Endodermal cell (in vitro differentiated cells): ENCODE data around the gene PRIM2. TPM values are rescaled to one million over a fixed set of nuclear protein-coding genes. Genes with fewer than 3 reads are reported as not detected.
"Not testable (repeated sequence)": the region's sequence is repeated elsewhere in the genome, so short reads cannot be mapped to it uniquely, and the experiment has no call there.

Experiments
- DNase-seq: peaks from one replicate; pipeline ENCODE4 v3.0.0-alpha.2; 2017
- H3K27ac ChIP-seq: 2 replicates; pipeline ENCODE4 v1.5.1; 2013; ENCODE audit warnings: mild to moderate bottlenecking, low read depth, low read length, moderate library complexity
- H3K27me3 ChIP-seq: 2 replicates; pipeline ENCODE4 v1.6.1; 2013; ENCODE audit warnings: mild to moderate bottlenecking, low read length, moderate library complexity; ENCODE audit not compliant: insufficient read depth, control insufficient read depth, poor library complexity, severe bottlenecking
- H3K36me3 ChIP-seq: 2 replicates; pipeline ENCODE4 v1.7.0; 2013; ENCODE audit warnings: mild to moderate bottlenecking, low read length, moderate library complexity; ENCODE audit not compliant: control insufficient read depth, insufficient read depth
- H3K4me1 ChIP-seq: one replicate; pipeline ENCODE4 v1.7.0; 2013; ENCODE audit warnings: low read length; ENCODE audit not compliant: control insufficient read depth, insufficient read depth
- H3K4me3 ChIP-seq: 2 replicates; pipeline ENCODE4 v1.5.1; 2013; ENCODE audit warnings: mild to moderate bottlenecking, low read length, moderate library complexity
- H3K9ac ChIP-seq: 2 replicates; pipeline ENCODE4 v1.6.1; 2013; ENCODE audit warnings: mild to moderate bottlenecking, low read length, moderate library complexity; ENCODE audit not compliant: poor library complexity, severe bottlenecking; ENCODE audit errors: extremely low read depth
- H3K9me3 ChIP-seq: 2 replicates; pipeline ENCODE4 v1.6.1; 2013; ENCODE audit warnings: mild to moderate bottlenecking, low read length, moderate library complexity; ENCODE audit not compliant: control insufficient read depth
- H3K27ac Mint-ChIP-seq: 2 replicates; pipeline ENCODE4 v1.8.0; 2020; ENCODE audit warnings: mixed read lengths
- H3K27me3 Mint-ChIP-seq: 2 replicates; pipeline ENCODE4 v1.8.0; 2021; ENCODE audit warnings: mild to moderate bottlenecking, mixed read lengths; ENCODE audit not compliant: insufficient read depth
- H3K36me3 Mint-ChIP-seq: 2 replicates; pipeline ENCODE4 v1.8.0; 2020; ENCODE audit warnings: low read depth, mixed read lengths
- H3K4me1 Mint-ChIP-seq: 2 replicates; pipeline ENCODE4 v1.8.0; 2020; ENCODE audit warnings: mixed read lengths
- H3K4me3 Mint-ChIP-seq: 2 replicates; pipeline ENCODE4 v1.8.0; 2020; ENCODE audit warnings: mild to moderate bottlenecking, moderate library complexity, mixed read lengths
- H3K9me3 Mint-ChIP-seq: 2 replicates; pipeline ENCODE4 v1.8.0; 2020; ENCODE audit warnings: mild to moderate bottlenecking, mixed read lengths
- WGBS, 2 experiments: methylation state at CpG; one replicate each; pipeline versions ENCODE4 v1.1.5 to v1.1.7; 2013; ENCODE audit warnings: missing lambda C conversion rate in 2 of 2, mixed read lengths in 1 of 2; ENCODE audit not compliant: insufficient coverage in 1 of 2, insufficient read length in 1 of 2; 5-methylcytosine and 5-hydroxymethylcytosine counted together
- total RNA-seq, 2 donors: library from RNA; stranded (reverse); fragmentation: NEBNext Ultra II Directional in 1 of 2; extraction: Animal tissue kit (Norgen Biotek cat#: 25700) in 1 of 2; gene quantifications; 2 replicates in 1 of 2; 3 replicates in 1 of 2; pipeline ENCODE4 v1.2.1, GENCODE V29; 2021

PRIM2 gene
- total RNA-seq, 2 donors from 2014 or later: 30.9 to 43.1 TPM

- H3K27me3 ChIP-seq, H3K4me3 ChIP-seq, H3K9me3 ChIP-seq, H3K9ac ChIP-seq, H3K36me3 ChIP-seq, H3K4me3 Mint-ChIP-seq, DNase-seq, H3K27ac ChIP-seq, H3K27me3 Mint-ChIP-seq, H3K4me1 ChIP-seq: not testable (repeated sequence)
- Mint-ChIP-seq H3K4me1 (peaks cover 19% of the 10 kb centered on the region), H3K27ac (peak overlapping the region; percentile 89), H3K9me3 (peaks cover 17% of the 10 kb centered on the region), H3K36me3 (peaks cover 19% of the 10 kb centered on the region)
- WGBS, 2 experiments: 87 to 93% methylated on average over 3 to 4 of the region's 4 CpGs
These were observed 57.3 kb downstream of the PRIM2 start for GRCh38 chr6:57374764-57375163.

GRCh38 chr6:57376083-57376482 lies 58.7 kb downstream of the PRIM2 start:
- 94% methylated on average over 3 of the region's 3 CpGs; no CpG with 5 or more reads in 1 of the 2 experiments for WGBS, 2 experiments

GRCh38 chr6:57389038-57389592 lies 71.7 kb downstream of the PRIM2 start:
- H3K9me3 Mint-ChIP-seq, H3K9ac ChIP-seq, H3K36me3 ChIP-seq, H3K27ac Mint-ChIP-seq, H3K4me3 Mint-ChIP-seq, H3K27ac ChIP-seq, H3K9me3 ChIP-seq, H3K27me3 ChIP-seq, H3K4me1 ChIP-seq, H3K4me3 ChIP-seq, H3K27me3 Mint-ChIP-seq, DNase-seq: not testable (repeated sequence)
- Mint-ChIP-seq H3K4me1 (peaks cover 10% of the 10 kb centered on the region), H3K36me3 (peaks cover 12% of the 10 kb centered on the region)
- WGBS, 2 experiments: 100% methylated on average over 1 of the region's 2 CpGs; no CpG with 5 or more reads in 1 of the 2 experiments

More at GRCh38 chr6:57376083-57376482, 58.7 kb downstream of the PRIM2 start:
- H3K4me1 ChIP-seq, H3K9ac ChIP-seq, H3K27me3 ChIP-seq, H3K9me3 ChIP-seq, H3K36me3 ChIP-seq, DNase-seq, H3K27ac Mint-ChIP-seq, H3K27me3 Mint-ChIP-seq, H3K4me3 ChIP-seq, H3K27ac ChIP-seq, H3K4me3 Mint-ChIP-seq: not testable (repeated sequence)
- Mint-ChIP-seq H3K4me1 (peaks cover 15% of the 10 kb centered on the region), H3K9me3 (peaks cover 17% of the 10 kb centered on the region), H3K36me3 (peaks cover 27% of the 10 kb centered on the region)

GRCh38 chr6:57390818-57391217 lies 73.4 kb downstream of the PRIM2 start:
- H3K4me3 Mint-ChIP-seq, DNase-seq, H3K9me3 ChIP-seq, H3K9ac ChIP-seq, H3K4me3 ChIP-seq, H3K27me3 ChIP-seq, H3K27me3 Mint-ChIP-seq, H3K36me3 ChIP-seq, H3K27ac ChIP-seq, H3K4me1 Mint-ChIP-seq, H3K27ac Mint-ChIP-seq, H3K4me1 ChIP-seq: not testable (repeated sequence)
- peaks cover 10% of the 10 kb centered on the region for H3K9me3 Mint-ChIP-seq
- H3K36me3 Mint-ChIP-seq: peaks cover 16% of the 10 kb centered on the region
- WGBS, 2 experiments: 100% methylated on average over 1 to 2 of the region's 2 CpGs

GRCh38 chr6:57392047-57392446 lies 74.6 kb downstream of the PRIM2 start:
- not testable (repeated sequence) for H3K9me3 ChIP-seq, H3K27ac ChIP-seq, H3K27ac Mint-ChIP-seq, H3K4me1 Mint-ChIP-seq, DNase-seq, H3K4me3 ChIP-seq, H3K27me3 Mint-ChIP-seq, H3K4me1 ChIP-seq, H3K4me3 Mint-ChIP-seq, H3K36me3 ChIP-seq, H3K27me3 ChIP-seq, H3K9ac ChIP-seq
- WGBS, 2 experiments: 96 to 100% methylated on average over 1 to 3 of the region's 3 CpGs
- Mint-ChIP-seq H3K36me3 (peaks cover 26% of the 10 kb centered on the region), H3K9me3 (peaks cover 22% of the 10 kb centered on the region)

- not testable (repeated sequence) for H3K9me3 Mint-ChIP-seq, H3K27me3 ChIP-seq, H3K36me3 Mint-ChIP-seq, H3K4me3 ChIP-seq, H3K27ac Mint-ChIP-seq, H3K27me3 Mint-ChIP-seq, DNase-seq, H3K9ac ChIP-seq, H3K4me3 Mint-ChIP-seq, H3K36me3 ChIP-seq, H3K27ac ChIP-seq
- Histone ChIP-seq H3K4me1 (peaks cover 11% of the 10 kb centered on the region), H3K9me3 (peaks cover 15% of the 10 kb centered on the region)
- H3K4me1 Mint-ChIP-seq: peaks cover 31% of the 10 kb centered on the region
These were observed 101.9 kb downstream of the PRIM2 start for GRCh38 chr6:57419341-57419740.
